Measurements from ENCODE around the gene CYTL1.
"Not testable (repeated sequence)": the region's sequence is repeated elsewhere in the genome, so short reads cannot be mapped to it uniquely, and the experiment has no call there.

The CYTL1 gene

GRCh38 chr4:5034206-5034605 is 14.9 kb upstream of the CYTL1 start:
- in situ Hi-C loops (cut with MboI; ENCODE audit: low sequenced_read_pairs) = no loop called here

- in situ Hi-C loops (cut with MboI; ENCODE audit: low sequenced_read_pairs) = no loop called here
These were observed 14.1 kb upstream of the CYTL1 start for GRCh38 chr4:5033281-5033841.

- in situ Hi-C loops (cut with MboI; ENCODE audit: low sequenced_read_pairs) = no loop called here
These were observed 13.6 kb upstream of the CYTL1 start for GRCh38 chr4:5032813-5033212.

- in situ Hi-C loops (cut with MboI; ENCODE audit: low sequenced_read_pairs) = no loop called here
These were observed 11.7 kb upstream of the CYTL1 start for GRCh38 chr4:5030927-5031326.

- in situ Hi-C loops (cut with MboI; ENCODE audit: low sequenced_read_pairs) = no loop called here
These were observed 11.0 kb upstream of the CYTL1 start for GRCh38 chr4:5030221-5030620.

- in situ Hi-C loops (cut with MboI; ENCODE audit: low sequenced_read_pairs) = no loop called here
These were observed 10.2 kb upstream of the CYTL1 start for GRCh38 chr4:5029447-5029846.

GRCh38 chr4:5028480-5028879 is 9.2 kb upstream of the CYTL1 start:
- in situ Hi-C loops (cut with MboI; ENCODE audit: low sequenced_read_pairs) = no loop called here

GRCh38 chr4:5027346-5027745 is 8.1 kb upstream of the CYTL1 start:
- in situ Hi-C loops (cut with MboI; ENCODE audit: low sequenced_read_pairs) = no loop called here

GRCh38 chr4:5026371-5026770 is 7.1 kb upstream of the CYTL1 start:
- in situ Hi-C loops (cut with MboI; ENCODE audit: low sequenced_read_pairs) = no loop called here

GRCh38 chr4:5024673-5025072 is 5.4 kb upstream of the CYTL1 start:
- in situ Hi-C loops (cut with MboI; ENCODE audit: low sequenced_read_pairs) = no loop called here

- in situ Hi-C loops (cut with MboI; ENCODE audit: low sequenced_read_pairs) = no loop called here
These were observed 2.3 kb upstream of the CYTL1 start for GRCh38 chr4:5021546-5021945.

GRCh38 chr4:5020341-5020740 is 1.1 kb upstream of the CYTL1 start:
- in situ Hi-C loops (cut with MboI; ENCODE audit: low sequenced_read_pairs) = no loop called here

GRCh38 chr4:5019796-5020195 is 538 bp upstream of the CYTL1 start:
- in situ Hi-C loops (cut with MboI; ENCODE audit: low sequenced_read_pairs) = no loop called here

GRCh38 chr4:5018603-5019002 is 655 bp downstream of the CYTL1 start:
- in situ Hi-C loops (cut with MboI; ENCODE audit: low sequenced_read_pairs) = no loop called here

- in situ Hi-C loops (cut with MboI; ENCODE audit: low sequenced_read_pairs) = no loop called here
These were observed 1.2 kb downstream of the CYTL1 start for GRCh38 chr4:5018096-5018495.

GRCh38 chr4:5014007-5014682 is 5.1 kb downstream of the CYTL1 start:
- in situ Hi-C loops (cut with MboI; ENCODE audit: low sequenced_read_pairs) = no loop called here

GRCh38 chr4:5012958-5013357 is 6.3 kb downstream of the CYTL1 start:
- in situ Hi-C loops (cut with MboI; ENCODE audit: low sequenced_read_pairs) = no loop called here

- in situ Hi-C loops (cut with MboI; ENCODE audit: low sequenced_read_pairs) = no loop called here
These were observed 6.9 kb downstream of the CYTL1 start for GRCh38 chr4:5012244-5012898.

- in situ Hi-C loops (cut with MboI; ENCODE audit: low sequenced_read_pairs) = no loop called here
These were observed 8.3 kb downstream of the CYTL1 start for GRCh38 chr4:5010984-5011383.

GRCh38 chr4:5009796-5010195 is 9.5 kb downstream of the CYTL1 start:
- in situ Hi-C loops (cut with MboI; ENCODE audit: low sequenced_read_pairs) = no loop called here

GRCh38 chr4:5006932-5007331 is 12.3 kb downstream of the CYTL1 start:
- in situ Hi-C loops (cut with MboI; ENCODE audit: low sequenced_read_pairs) = not testable (repeated sequence)

GRCh38 chr4:5004496-5004895 is 14.8 kb downstream of the CYTL1 start:
- in situ Hi-C loops (cut with MboI; ENCODE audit: low sequenced_read_pairs) = no loop called here

Data from HL-60/S4 treated with phorbol 12-myristate 13-acetate at 8.2 ng/mL for 4 days and 3 days (cell line).